DOHH2 (cell line): ENCODE measurements around the gene ACTN3.

Source experiments
- H3F3A ChIP-seq: fragments of 200-600 bp; sonication (generic), shearing (Covaris generic); 2 replicates; pipeline ENCODE4 v1.6.0; 2016; ENCODE audit warnings: antibody characterized with exemption, mild to moderate bottlenecking; ENCODE audit not compliant: control insufficient read depth, insufficient read depth
- H3K27ac ChIP-seq: fragments of 200-600 bp; sonication (generic); 2 replicates; pipeline ENCODE4 v1.5.1; 2014; ENCODE audit warnings: low read depth, mild to moderate bottlenecking, low read length, moderate library complexity
- H3K27me3 ChIP-seq: fragments of 200-600 bp; sonication (generic); 2 replicates; pipeline ENCODE4 v1.6.1; 2014; ENCODE audit warnings: mild to moderate bottlenecking, low read length, mixed read lengths; ENCODE audit not compliant: control insufficient read depth
- H3K36me3 ChIP-seq: fragments of 200-600 bp; sonication (generic); 2 replicates; pipeline ENCODE4 v1.6.1; 2014; ENCODE audit warnings: mild to moderate bottlenecking, low read length, moderate library complexity, mixed read lengths; ENCODE audit not compliant: control insufficient read depth
- H3K4me1 ChIP-seq: fragments of 200-600 bp; sonication (generic); 2 replicates; pipeline ENCODE4 v1.6.1; 2014; ENCODE audit warnings: mild to moderate bottlenecking, low read length, mixed read lengths; ENCODE audit not compliant: control insufficient read depth
- H3K4me2 ChIP-seq: fragments of 200-600 bp; sonication (generic); 2 replicates; pipeline ENCODE4 v1.6.0; 2014; ENCODE audit warnings: mild to moderate bottlenecking, low read length, moderate library complexity
- H3K4me3 ChIP-seq: fragments of 200-600 bp; sonication (generic); 2 replicates; pipeline ENCODE4 v1.5.1; 2014; ENCODE audit warnings: mild to moderate bottlenecking, low read length, mixed read lengths
- H3K79me2 ChIP-seq: fragments of 200-600 bp; sonication (generic); 2 replicates; pipeline ENCODE4 v1.6.1; 2014; ENCODE audit warnings: mild to moderate bottlenecking, low read length, mixed read lengths; ENCODE audit not compliant: control insufficient read depth
- H3K9me2 ChIP-seq: fragments of 200-600 bp; sonication (generic); replicated peaks from 2 replicates; pipeline ENCODE4 v1.6.1; 2014; ENCODE audit warnings: mild to moderate bottlenecking, low read length, mixed read lengths; ENCODE audit not compliant: control insufficient read depth
- H3K9me3 ChIP-seq: fragments of 200-600 bp; sonication (generic); 2 replicates; pipeline ENCODE4 v1.6.1; 2014; ENCODE audit warnings: antibody characterized with exemption, low read length, mixed read lengths; ENCODE audit not compliant: control insufficient read depth, insufficient read depth
- H4K20me1 ChIP-seq: fragments of 200-600 bp; sonication (generic); 2 replicates; pipeline ENCODE4 v1.6.0; 2014; ENCODE audit warnings: low read depth, mild to moderate bottlenecking, antibody characterized with exemption, low read length, moderate library complexity; ENCODE audit not compliant: control insufficient read depth, insufficient read depth
- CTCF ChIP-seq: fragments of 200-600 bp; sonication (generic); IDR thresholded peaks from one replicate; pipeline ENCODE4 v1.5.1; 2014; ENCODE audit warnings: antibody characterized with exemption, mild to moderate bottlenecking, low read depth, low read length; ENCODE audit not compliant: poor library complexity, severe bottlenecking
- EZH2phosphoT487 ChIP-seq: fragments of 200-600 bp; sonication (generic); IDR thresholded peaks from 2 replicates; pipeline ENCODE4 v1.6.1; 2017; ENCODE audit warnings: borderline replicate concordance, mild to moderate bottlenecking, antibody characterized with exemption, low read length, moderate library complexity, mixed read lengths

The ACTN3 gene

GRCh38 chr11:66593303-66593635 is 46.6 kb downstream of the ACTN3 start:
- peaks cover 27% of the 10 kb centered on the region for H3K4me1 ChIP-seq
- H3F3A ChIP-seq, result no peaks in the 10 kb centered on the region
- H3K4me3 ChIP-seq, result peak overlapping the region; percentile 99
- H4K20me1 ChIP-seq, result no peaks in the 10 kb centered on the region
- H3K9me2 ChIP-seq, result no peaks in the 10 kb centered on the region
- 0 out of 2 replicates have a peak, but pooled peaks cover 4% of the 10 kb centered on the region for H3K27me3 ChIP-seq
- no peaks in the 10 kb centered on the region for H3K9me3 ChIP-seq
- TF ChIP-seq CTCF (no peak), EZH2phosphoT487 (no peak)
- peaks cover 20% of the 10 kb centered on the region for H3K79me2 ChIP-seq
- no peaks in the 10 kb centered on the region for H3K36me3 ChIP-seq
- peak overlapping the region; percentile 99 for H3K4me2 ChIP-seq
- H3K27ac ChIP-seq, result peak overlapping the region; percentile 35; the same call in 1 of the 2 replicates

GRCh38 chr11:66593650-66594049 is 46.9 kb downstream of the ACTN3 start:
- Histone ChIP-seq H3K27ac (no peak overlapping the region), H3K9me2 (no peaks in the 10 kb centered on the region), H3K79me2 (peaks cover 20% of the 10 kb centered on the region), H4K20me1 (no peaks in the 10 kb centered on the region), H3K27me3 (0 out of 2 replicates have a peak, but pooled peaks cover 4% of the 10 kb centered on the region), H3K4me3 (peak overlapping the region; percentile 99), H3F3A (no peaks in the 10 kb centered on the region), H3K9me3 (no peaks in the 10 kb centered on the region), H3K4me1 (peaks cover 27% of the 10 kb centered on the region), H3K36me3 (no peaks in the 10 kb centered on the region), H3K4me2 (peak overlapping the region; percentile 99)
- TF ChIP-seq CTCF, result no peak
- no peak for TF ChIP-seq EZH2phosphoT487

- no peak overlapping the region for H3K27ac ChIP-seq
- H3K9me3 ChIP-seq, result no peaks in the 10 kb centered on the region
- TF ChIP-seq CTCF, result no peak
- TF ChIP-seq EZH2phosphoT487, result no peak
- no peaks in the 10 kb centered on the region for H4K20me1 ChIP-seq
- no peaks in the 10 kb centered on the region for H3K9me2 ChIP-seq
- H3K4me3 ChIP-seq, result no peak overlapping the region
- peaks cover 13% of the 10 kb centered on the region for H3K36me3 ChIP-seq
- H3F3A ChIP-seq, result no peaks in the 10 kb centered on the region
- H3K27me3 ChIP-seq, result 0 out of 2 replicates have a peak, but pooled peaks cover 4% of the 10 kb centered on the region
- H3K4me2 ChIP-seq, result 0 out of 2 replicates have a peak overlapping the region, but pooled peaks have one; percentile 4
- H3K4me1 ChIP-seq, result peaks cover 36% of the 10 kb centered on the region
- peaks cover 20% of the 10 kb centered on the region for H3K79me2 ChIP-seq
These were observed 48.7 kb downstream of the ACTN3 start for GRCh38 chr11:66595245-66595904.
